ENCODE results near the gene FAM171A2. TPM values are rescaled to one million over a fixed set of nuclear protein-coding genes. Genes with fewer than 3 reads are reported as not detected.

FAM171A2 gene
- total and polyA plus RNA-seq, 2 donors (not counting 1 experiment from before 2014, with no cell fraction given): 0.18 to 0.69 TPM

GRCh38 chr17:44398692-44399691 lies 35.3 kb upstream of the FAM171A2 start:
- H2AFZ ChIP-seq (ENCODE audit: insufficient read depth, low read depth, low read length, poor library complexity, severe bottlenecking): no peak overlapping the region
- Mint-ChIP-seq H3K4me3 (no peak overlapping the region), H3K9me3 (ENCODE audit: insufficient read depth) (no peaks in the 10 kb centered on the region), H3K27me3 (no peaks in the 10 kb centered on the region), H3K27ac (no peak overlapping the region), H3K4me1 (peaks cover 7% of the 10 kb centered on the region)
- H3K9ac ChIP-seq (ENCODE audit: low read length): no peak overlapping the region
- ChIA-PET POLR2A (no interaction called here), CTCF (interaction anchor here (0.7 kb wide), 1 partner anchor 10 kb away, joined by 3 read pairs; no protein-coding TSS in a partner anchor)
- no peak overlapping the region for H3K27ac ChIP-seq (ENCODE audit: low read length in 2 of 2)
- TF ChIP-seq CTCF (IDR thresholded peaks at IDR 0.05) (no peak), EZH2 (IDR thresholded peaks at IDR 0.05; ENCODE audit: borderline replicate concordance, insufficient read depth, low read depth, low read length, poor library complexity, severe bottlenecking) (no peak)
- peaks cover 0 to 50% of the 10 kb centered on the region in 2 experiments for H3K36me3 ChIP-seq (replicated peaks in 1 of 2; ENCODE audit: control extremely low read depth in 1 of 2, control insufficient read depth in 1 of 2, extremely low read depth in 1 of 2, insufficient read depth in 2 of 2, low read length in 1 of 2)
- DNase-seq: no peak
- no peaks in the 10 kb centered on the region for H3K9me3 ChIP-seq (ENCODE audit: control extremely low read depth in 1 of 3, control insufficient read depth in 2 of 3, insufficient read depth in 1 of 3, low read length in 2 of 3)
- H4K20me1 ChIP-seq (ENCODE audit: control insufficient read depth, insufficient read depth, low read length, poor library complexity, severe bottlenecking): peaks cover 14% of the 10 kb centered on the region
- intact Hi-C loops (cut with micrococcal nuclease): no loop called here
- H3K4me1 ChIP-seq (ENCODE audit: control insufficient read depth in 2 of 2, insufficient read depth in 2 of 2, low read length in 2 of 2): peaks cover 0 to 11% of the 10 kb centered on the region in 2 donors
- ATAC-seq (ENCODE audit: low read depth): no peak
- no peak overlapping the region for H3K4me2 ChIP-seq (replicated peaks; ENCODE audit: low read depth, low read length, poor library complexity, severe bottlenecking)
- no peaks in the 10 kb centered on the region for H3K27me3 ChIP-seq (replicated peaks in 1 of 4; ENCODE audit: control extremely low read depth in 1 of 4, control insufficient read depth in 3 of 4, insufficient read depth in 4 of 4, low read length in 3 of 4)
- no peak overlapping the region for H3K4me3 ChIP-seq (ENCODE audit: control extremely low read depth in 1 of 5, extremely low read depth in 1 of 5, insufficient read depth in 1 of 5, low read depth in 2 of 5, low read length in 4 of 5)
- H3K79me2 ChIP-seq (ENCODE audit: control insufficient read depth, insufficient read depth, low read length): no peaks in the 10 kb centered on the region
- WGBS (ENCODE audit: insufficient coverage): 99% methylated on average over 34 of the region's 41 CpGs
